Stimulated activated CD4-positive, alpha-beta T cell treated with anti-CD3 and anti-CD28 coated beads, TNF-alpha, amount 100 ng/mL, for 4 hours (primary cell): ENCODE data around the gene SEC14L5.
"Not testable (repeated sequence)": the region's sequence is repeated elsewhere in the genome, so short reads cannot be mapped to it uniquely, and the experiment has no call there.

ENCODE experiments used
- DNase-seq, 3 experiments: peaks; one replicate each; pipeline ENCODE4 v3.0.0-alpha.2; 2020; ENCODE audit warnings: low read depth in 3 of 3

The SEC14L5 gene

GRCh38 chr16:4929619-4930018 is 28.5 kb upstream of the SEC14L5 start:
- not testable (repeated sequence) for DNase-seq

GRCh38 chr16:4931381-4931780 is 26.7 kb upstream of the SEC14L5 start:
- no peak for DNase-seq

- no peak for DNase-seq
Observed at GRCh38 chr16:4933433-4933832, 24.7 kb upstream of the SEC14L5 start.

GRCh38 chr16:4933871-4934395 is 24.2 kb upstream of the SEC14L5 start:
- DNase-seq, result no peak

- DNase-seq, result no peak
Observed at GRCh38 chr16:4934591-4934990, 23.5 kb upstream of the SEC14L5 start.

- DNase-seq, result no peak
Observed at GRCh38 chr16:4935241-4935855, 22.8 kb upstream of the SEC14L5 start.

- DNase-seq, result no peak
Observed at GRCh38 chr16:4936181-4936990, 21.7 kb upstream of the SEC14L5 start.

GRCh38 chr16:4936991-4937781 is 20.9 kb upstream of the SEC14L5 start, which contains the start of gene PPL:
TSS of gene PPL (minus strand) at chr16:4937148. CDS start at chr16:4937045, 103 bp downstream.
- no peak for DNase-seq

GRCh38 chr16:4937782-4938682 is 20.1 kb upstream of the SEC14L5 start:
- no peak for DNase-seq

GRCh38 chr16:4938683-4939030 is 19.5 kb upstream of the SEC14L5 start:
- DNase-seq, result no peak

- DNase-seq, result no peak
Observed at GRCh38 chr16:4940719-4941118, 17.4 kb upstream of the SEC14L5 start.

GRCh38 chr16:4942481-4942880 is 15.6 kb upstream of the SEC14L5 start:
- no peak for DNase-seq

GRCh38 chr16:4944333-4945281 is 13.5 kb upstream of the SEC14L5 start:
- no peak for DNase-seq

GRCh38 chr16:4945560-4946502 is 12.3 kb upstream of the SEC14L5 start:
- DNase-seq, result no peak

GRCh38 chr16:4946917-4947316 is 11.2 kb upstream of the SEC14L5 start:
- no peak for DNase-seq

GRCh38 chr16:4947722-4948503 is 10.2 kb upstream of the SEC14L5 start:
- no peak for DNase-seq

- no peak for DNase-seq
Observed at GRCh38 chr16:4948903-4949766, 9.0 kb upstream of the SEC14L5 start.
